SH-SY5Y (cell line): Measurements from ENCODE around the gene PAPOLG.

ENCODE experiments used
- GATA2 ChIP-seq: IDR thresholded peaks from 2 replicates; pipeline ENCODE4 v1.6.1; 2011; ENCODE audit warnings: mild to moderate bottlenecking, low read depth, low read length
- GATA3 ChIP-seq: IDR thresholded peaks from 2 replicates; pipeline ENCODE4 v1.6.1; 2011; ENCODE audit warnings: low read depth, mild to moderate bottlenecking, low read length, moderate library complexity

PAPOLG gene

GRCh38 chr2:60756097-60757087 lies at the start of gene PAPOLG:
TSS of gene PAPOLG (plus strand) at chr2:60756268. CDS start at chr2:60756479, 211 bp downstream.
- TF ChIP-seq GATA3 (no peak), GATA2 (no peak)

GRCh38 chr2:60707750-60708371 lies 48.2 kb upstream of the PAPOLG start:
- TF ChIP-seq GATA3, result no peak
- no peak for TF ChIP-seq GATA2

GRCh38 chr2:60708630-60709320 lies 47.3 kb upstream of the PAPOLG start:
- TF ChIP-seq GATA2, result no peak
- no peak for TF ChIP-seq GATA3

- TF ChIP-seq GATA3 (no peak), GATA2 (no peak)
Observed at GRCh38 chr2:60710707-60711106, 45.4 kb upstream of the PAPOLG start.

- TF ChIP-seq GATA3 (no peak), GATA2 (no peak)
Observed at GRCh38 chr2:60715561-60715960, 40.5 kb upstream of the PAPOLG start.

- TF ChIP-seq GATA2 (no peak), GATA3 (no peak)
Observed at GRCh38 chr2:60717691-60718090, 38.4 kb upstream of the PAPOLG start.

- TF ChIP-seq GATA2 (no peak), GATA3 (no peak)
Observed at GRCh38 chr2:60719331-60719730, 36.7 kb upstream of the PAPOLG start.

GRCh38 chr2:60725466-60725865 lies 30.6 kb upstream of the PAPOLG start:
- TF ChIP-seq GATA2 (no peak), GATA3 (no peak)

GRCh38 chr2:60728855-60729254 lies 27.2 kb upstream of the PAPOLG start:
- no peak for TF ChIP-seq GATA3

GRCh38 chr2:60735496-60736250 lies 20.4 kb upstream of the PAPOLG start:
- TF ChIP-seq GATA3 (no peak), GATA2 (no peak)

GRCh38 chr2:60738679-60739078 lies 17.4 kb upstream of the PAPOLG start:
- no peak for TF ChIP-seq GATA2
- no peak for TF ChIP-seq GATA3

- no peak for TF ChIP-seq GATA2
Observed at GRCh38 chr2:60739156-60739555, 16.9 kb upstream of the PAPOLG start.

GRCh38 chr2:60741576-60741975 lies 14.5 kb upstream of the PAPOLG start:
- TF ChIP-seq GATA2 (no peak), GATA3 (no peak)

GRCh38 chr2:60742419-60742818 lies 13.6 kb upstream of the PAPOLG start:
- no peak for TF ChIP-seq GATA2
- TF ChIP-seq GATA3, result no peak
